ENCODE results near the gene WDR83.
A peak's percentile ranks its signal among the peaks of the same experiment; 100 is the strongest.

DNA sequence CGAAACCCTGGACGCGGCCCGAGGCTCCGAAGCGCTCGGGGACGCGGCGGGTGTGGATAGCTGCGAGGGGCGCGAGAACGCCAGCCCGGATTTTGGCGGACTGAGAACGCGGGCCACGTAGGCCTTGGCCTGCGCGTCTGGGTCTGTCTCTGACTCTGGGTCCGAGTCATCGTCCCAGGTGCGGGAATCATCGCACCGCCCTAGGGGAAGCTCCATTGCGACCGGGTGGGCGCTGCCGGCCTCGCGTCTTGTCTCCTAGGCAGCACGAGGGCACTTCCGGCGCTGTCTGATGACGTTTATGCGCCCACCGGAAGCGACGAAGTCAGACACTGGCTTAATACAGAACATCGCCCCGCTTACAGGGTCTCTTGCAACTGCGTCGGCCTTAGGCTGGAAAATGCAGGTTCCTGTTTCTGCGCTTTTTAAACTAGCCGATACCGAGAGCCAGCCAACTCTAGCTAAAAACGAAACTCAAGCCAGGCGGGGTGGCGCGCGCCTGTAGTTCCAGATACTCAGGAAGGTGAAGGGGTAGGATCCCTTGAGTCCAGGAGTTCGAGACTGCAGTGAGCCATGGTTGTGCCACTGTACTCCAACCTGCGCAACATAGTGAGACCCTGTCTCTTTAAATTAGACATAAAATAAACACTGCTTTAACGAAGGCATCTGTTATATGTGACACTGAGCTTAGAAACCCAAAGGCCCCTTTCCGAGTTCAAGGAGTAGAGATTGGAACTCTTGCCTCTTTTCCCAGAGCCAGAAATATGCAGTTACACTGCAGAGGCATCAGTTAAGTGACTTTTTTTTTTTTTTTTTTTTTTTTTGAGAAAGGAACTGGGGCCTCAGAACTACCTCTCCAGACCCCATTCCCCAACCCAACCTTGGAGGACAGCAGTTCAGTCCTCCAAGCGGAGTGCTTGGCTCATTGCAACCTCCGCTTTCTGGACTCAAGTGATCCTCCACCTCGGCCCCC, 30.0 kb downstream of the WDR83 start, which contains the start of gene FBXW9:
- TF ChIP-seq, protein P1, sequence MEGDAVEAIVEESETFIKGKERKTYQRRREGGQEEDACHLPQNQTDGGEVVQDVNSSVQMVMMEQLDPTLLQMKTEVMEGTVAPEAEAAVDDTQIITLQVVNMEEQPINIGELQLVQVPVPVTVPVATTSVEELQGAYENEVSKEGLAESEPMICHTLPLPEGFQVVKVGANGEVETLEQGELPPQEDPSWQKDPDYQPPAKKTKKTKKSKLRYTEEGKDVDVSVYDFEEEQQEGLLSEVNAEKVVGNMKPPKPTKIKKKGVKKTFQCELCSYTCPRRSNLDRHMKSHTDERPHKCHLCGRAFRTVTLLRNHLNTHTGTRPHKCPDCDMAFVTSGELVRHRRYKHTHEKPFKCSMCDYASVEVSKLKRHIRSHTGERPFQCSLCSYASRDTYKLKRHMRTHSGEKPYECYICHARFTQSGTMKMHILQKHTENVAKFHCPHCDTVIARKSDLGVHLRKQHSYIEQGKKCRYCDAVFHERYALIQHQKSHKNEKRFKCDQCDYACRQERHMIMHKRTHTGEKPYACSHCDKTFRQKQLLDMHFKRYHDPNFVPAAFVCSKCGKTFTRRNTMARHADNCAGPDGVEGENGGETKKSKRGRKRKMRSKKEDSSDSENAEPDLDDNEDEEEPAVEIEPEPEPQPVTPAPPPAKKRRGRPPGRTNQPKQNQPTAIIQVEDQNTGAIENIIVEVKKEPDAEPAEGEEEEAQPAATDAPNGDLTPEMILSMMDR (IDR thresholded peaks at IDR 0.05 in 4 of 5, conservative IDR thresholded peaks at IDR 0.05 in 1 of 5) = no peak
- TF ChIP-seq POLR2A (IDR thresholded peaks at IDR 0.05) = peak in 1 of 2 donors; percentile 50

All from gastrocnemius medialis (tissue), 4 donors.